ENCODE data around the gene APOL5. TPM values are rescaled to one million over a fixed set of nuclear protein-coding genes. Genes with fewer than 3 reads are reported as not detected.
"Not testable (repeated sequence)": the region's sequence is repeated elsewhere in the genome, so short reads cannot be mapped to it uniquely, and the experiment has no call there.

Gene APOL5
- total RNA-seq, 1 experiment from 2014 or later = not detected

DNA sequence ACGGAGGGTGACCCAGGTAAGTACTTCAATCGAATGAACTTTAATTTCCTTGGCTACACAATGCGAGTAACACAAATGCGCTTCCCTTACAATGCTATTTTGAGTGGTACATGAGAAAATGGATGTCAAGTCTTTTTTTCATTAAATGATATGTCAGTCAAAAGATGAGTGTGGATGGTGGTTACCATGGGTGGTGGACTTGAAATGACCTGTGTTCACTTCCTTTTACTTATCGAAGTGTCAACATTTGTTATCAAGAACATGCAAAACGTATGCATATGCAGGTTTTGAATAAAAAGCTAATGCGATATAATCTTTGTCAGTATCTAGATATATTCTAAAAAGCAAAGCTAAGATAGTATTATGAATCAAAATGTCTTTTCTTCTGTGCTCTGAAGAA, 8.8 kb upstream of the APOL5 start:
- DNase-seq (ENCODE audit: low spot score) = no peak

DNA sequence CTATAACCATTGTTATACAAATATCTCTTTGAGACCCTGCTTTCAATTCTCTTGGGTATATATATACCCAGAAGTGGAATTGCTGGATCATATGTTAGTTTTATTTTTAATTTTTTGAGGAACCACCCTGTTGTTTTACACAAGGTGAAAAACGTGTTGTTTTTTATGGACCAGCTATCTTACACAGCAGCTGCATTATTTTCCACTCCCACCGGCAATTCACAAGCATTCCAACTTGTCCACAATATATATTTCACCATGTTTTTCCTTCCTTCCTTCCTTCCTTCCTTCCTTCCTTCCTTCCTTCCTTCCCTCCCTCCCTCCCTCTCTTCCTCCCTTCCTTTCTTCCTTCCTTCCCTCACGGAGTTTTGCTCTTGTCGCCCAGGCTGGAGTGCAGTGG, 6.3 kb upstream of the APOL5 start:
- no peak for DNase-seq (ENCODE audit: low spot score)

DNA sequence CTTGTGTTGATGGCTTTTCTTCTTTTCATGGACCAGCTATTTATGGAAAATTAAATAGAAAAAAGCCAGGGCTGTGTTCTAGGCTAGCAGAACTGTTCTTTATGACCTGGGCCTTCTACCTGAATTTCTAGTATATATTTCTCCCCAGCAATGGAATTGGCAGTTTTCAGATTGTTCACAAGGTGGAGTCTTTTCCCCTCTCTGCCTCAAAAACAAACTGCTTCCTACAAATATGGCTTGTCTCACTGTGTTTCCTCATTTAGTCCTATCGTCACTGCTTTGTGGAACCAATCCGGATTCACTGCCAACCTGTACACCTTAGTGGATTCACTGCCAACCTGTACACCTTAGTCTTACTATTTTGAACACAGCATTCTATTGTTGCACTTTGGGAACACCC, 5.0 kb upstream of the APOL5 start:
- no peak for DNase-seq (ENCODE audit: low spot score)

DNA sequence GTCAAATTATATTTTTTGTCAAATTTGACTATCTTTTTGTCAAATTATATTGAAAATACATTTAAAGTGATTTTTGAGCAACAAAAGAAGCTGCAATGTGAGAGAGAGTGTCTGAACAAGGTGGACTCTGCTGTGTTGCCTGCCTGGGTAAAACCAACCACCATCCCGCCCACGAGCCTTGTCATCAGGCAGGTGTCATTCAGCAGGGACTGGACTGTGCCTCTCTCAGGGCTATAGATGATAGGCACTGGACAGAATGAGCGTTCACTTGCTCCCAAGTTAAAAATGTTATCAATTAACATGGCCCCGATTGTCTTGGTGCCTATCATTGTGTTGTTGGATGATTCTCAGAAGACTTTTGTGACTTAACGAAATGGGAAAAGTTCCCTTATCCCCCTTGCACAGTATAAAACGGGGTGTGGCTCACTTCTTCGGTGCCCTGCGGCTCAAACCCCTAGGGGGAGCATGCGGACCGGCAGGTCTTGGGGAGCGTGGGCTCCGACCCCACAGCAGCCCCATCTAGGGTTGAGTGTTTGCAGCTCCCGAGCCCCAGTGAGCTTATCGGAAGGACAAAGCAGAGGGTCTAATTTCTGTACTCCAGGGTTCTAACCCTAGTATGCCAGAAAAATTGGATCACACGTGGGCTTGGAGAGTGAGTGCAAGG, 1.7 kb downstream of the APOL5 start:
- DNase-seq (ENCODE audit: low spot score) = no peak

DNA sequence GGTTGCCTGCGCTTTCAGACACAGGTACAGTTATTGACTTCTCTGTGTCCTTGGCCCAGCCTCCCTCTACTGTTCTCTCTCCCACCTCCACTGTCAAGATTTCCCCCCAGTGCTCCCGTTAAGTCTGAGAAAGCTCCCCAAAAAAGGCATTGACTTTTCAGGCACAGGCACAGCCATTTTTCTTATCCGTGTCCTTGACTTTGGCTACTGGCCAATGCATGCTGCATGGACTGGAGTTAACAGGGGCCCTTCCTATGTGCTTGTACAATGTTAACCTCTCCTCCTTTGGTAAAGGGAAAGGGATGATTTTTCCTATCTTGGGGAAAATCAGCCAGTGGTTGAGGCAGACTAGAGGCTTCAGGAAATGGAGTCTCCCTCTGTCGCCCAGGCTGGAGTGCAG, 4.3 kb downstream of the APOL5 start:
- no peak for DNase-seq (ENCODE audit: low spot score)

DNA sequence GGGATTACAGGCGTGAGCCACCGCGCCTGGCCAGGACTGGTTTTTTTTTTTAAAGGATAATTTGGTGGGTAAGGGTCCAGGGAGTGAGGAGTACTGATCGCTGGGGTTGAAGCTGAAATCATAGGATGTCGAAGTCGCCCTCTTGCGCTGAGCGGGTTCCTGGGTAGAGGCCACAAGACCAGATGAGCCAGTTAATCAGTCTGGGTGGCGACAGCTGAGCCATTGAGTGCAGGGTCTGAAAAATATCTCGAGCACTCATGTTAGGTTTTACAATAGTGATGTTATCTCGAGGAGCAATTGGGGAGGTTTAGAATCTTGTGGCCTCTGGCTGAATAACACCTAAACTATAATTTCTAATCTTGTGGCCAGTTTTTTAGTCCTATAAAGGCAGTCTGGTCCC, 7.8 kb downstream of the APOL5 start:
- no peak for DNase-seq (ENCODE audit: low spot score)

DNA sequence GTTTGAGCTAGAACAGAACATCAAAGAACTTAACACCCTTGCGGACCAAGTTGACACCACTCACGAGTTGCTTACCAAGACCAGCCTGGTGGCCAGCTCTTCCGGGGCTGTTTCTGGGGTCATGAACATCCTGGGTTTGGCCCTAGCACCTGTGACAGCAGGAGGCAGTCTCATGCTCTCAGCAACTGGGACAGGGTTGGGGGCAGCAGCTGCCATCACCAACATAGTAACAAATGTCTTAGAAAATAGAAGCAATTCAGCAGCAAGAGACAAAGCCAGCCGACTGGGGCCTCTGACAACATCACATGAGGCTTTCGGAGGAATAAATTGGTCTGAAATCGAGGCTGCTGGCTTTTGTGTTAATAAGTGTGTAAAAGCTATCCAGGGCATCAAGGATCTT, 8.7 kb downstream of the APOL5 start:
- no peak for DNase-seq (ENCODE audit: low spot score)

DNA sequence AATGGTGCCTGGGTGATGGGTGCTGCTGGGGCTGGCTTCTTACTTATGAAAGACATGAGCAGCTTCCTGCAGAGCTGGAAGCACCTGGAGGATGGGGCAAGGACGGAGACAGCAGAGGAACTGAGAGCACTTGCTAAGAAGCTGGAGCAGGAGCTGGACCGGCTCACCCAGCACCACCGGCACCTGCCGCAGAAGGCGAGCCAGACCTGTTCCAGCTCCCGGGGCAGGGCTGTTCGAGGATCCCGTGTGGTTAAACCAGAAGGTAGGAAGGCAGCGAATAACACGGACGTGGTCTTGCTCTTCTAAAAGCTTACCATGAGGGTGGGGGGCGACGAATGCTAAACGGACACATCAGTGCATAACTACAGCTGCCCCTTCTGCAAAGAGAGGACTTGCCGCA, 9.3 kb downstream of the APOL5 start:
- no peak for DNase-seq (ENCODE audit: low spot score)

DNA sequence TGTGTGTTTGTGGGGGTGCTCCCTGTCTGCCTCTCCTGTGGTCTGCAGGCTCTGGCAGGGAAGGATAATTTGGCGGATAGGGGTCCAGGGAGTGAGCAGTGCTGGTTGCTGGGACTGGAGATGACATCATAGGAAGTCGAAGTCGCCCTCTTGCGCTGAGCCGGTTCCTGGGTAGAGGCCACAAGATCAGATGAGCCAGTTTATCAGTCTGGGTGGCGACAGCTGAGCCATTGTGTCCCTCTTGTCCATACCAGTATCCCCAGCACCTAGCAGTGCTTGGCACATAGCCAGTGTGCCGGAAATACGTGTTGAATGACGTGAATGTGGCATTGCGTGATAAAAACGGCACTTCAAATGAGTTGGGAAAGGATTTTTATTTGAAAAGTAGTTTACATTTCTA, 9.8 kb downstream of the APOL5 start:
- no peak for DNase-seq (ENCODE audit: low spot score)

DNA sequence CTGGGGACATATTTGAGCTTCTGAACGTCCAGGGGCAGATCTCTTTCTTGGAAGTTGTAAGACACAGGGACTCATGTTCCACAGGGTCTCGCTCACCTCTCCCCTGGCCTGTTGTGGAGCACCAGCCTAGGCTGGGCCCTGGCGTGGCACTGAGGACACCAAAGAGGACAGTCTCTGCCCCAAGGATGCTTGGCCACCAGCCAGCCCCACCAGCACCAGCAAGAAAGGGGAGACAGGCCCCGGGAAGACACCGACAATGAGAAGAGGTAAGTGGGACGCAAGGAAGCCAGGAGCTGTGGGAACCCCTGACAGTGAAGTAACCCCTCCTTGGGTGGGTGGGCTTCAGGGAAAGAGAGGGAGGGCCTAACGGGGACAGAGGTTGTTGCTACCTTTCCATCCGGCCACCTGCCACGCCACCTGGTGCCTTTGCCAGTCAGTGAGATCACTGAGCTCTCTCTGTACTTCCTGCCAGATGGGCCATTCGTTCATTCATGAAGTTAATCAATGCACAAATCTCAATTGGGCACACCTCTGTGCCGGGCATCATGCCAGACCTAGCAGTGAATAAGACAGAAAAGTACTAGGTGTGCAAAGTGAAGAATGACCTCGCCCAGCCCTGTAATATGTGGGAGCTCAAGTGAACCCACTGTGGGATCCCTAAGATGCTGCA, 11.1 kb downstream of the APOL5 start:
- DNase-seq (ENCODE audit: low spot score) = no peak

DNA sequence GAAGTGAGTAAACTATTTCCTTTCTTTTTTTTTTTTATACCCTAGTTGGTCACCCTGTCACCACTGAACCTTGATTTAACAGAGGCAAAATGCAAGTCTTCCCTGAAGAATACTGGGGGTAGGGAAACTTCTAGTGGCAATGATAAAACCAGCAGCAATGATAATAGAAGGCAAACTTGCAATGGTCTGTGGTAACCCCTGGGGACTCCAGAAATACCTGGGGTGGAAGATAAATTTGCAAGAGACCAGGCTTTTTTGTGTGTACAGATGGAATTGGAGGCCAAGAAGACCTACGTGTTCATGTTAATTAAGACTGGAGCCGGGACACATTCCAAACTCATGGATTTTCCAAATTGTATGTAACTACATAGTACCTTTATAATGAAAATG, 11.6 kb downstream of the APOL5 start:
- DNase-seq (ENCODE audit: low spot score) = no peak

DNA sequence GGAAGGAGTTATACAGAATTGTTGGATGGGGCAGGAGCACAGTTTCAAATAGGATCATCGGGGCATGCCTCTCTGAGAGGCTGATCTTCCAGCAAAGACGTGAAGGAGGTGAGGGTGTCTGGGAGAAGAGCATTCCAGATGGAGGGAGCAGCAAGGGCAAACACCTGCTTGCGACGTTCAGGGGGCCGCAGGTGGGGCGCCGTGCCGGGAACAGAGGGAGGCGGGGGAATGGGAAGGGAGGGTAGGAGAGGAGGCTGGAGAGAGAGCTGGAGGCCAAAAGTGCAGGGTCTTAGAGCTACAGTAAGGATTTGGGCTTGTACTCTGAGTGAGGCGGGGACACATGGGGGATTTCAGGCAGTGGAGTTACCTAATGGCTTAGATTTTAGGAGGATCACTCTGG, 13.6 kb downstream of the APOL5 start:
- DNase-seq (ENCODE audit: low spot score) = no peak

DNA sequence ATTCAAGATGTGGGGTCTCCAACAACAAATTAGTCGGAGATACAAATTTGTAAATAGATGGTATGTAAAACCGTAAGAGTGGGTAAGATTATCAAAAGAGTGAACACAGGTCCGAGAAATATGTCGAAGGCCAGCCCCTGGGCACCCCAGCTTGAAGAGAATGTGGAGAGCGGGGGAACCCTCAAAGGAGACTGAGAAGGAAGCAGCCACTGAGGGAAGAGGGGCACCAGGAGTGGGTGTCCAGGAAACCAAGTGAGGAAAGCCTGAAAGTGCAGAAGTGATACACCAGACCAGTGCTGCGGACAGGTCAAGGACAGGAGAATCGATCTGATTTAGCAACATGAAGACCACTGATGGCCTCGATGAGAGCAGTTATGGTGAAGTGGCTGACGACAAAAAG, 14.4 kb downstream of the APOL5 start:
- no peak for DNase-seq (ENCODE audit: low spot score)

DNA sequence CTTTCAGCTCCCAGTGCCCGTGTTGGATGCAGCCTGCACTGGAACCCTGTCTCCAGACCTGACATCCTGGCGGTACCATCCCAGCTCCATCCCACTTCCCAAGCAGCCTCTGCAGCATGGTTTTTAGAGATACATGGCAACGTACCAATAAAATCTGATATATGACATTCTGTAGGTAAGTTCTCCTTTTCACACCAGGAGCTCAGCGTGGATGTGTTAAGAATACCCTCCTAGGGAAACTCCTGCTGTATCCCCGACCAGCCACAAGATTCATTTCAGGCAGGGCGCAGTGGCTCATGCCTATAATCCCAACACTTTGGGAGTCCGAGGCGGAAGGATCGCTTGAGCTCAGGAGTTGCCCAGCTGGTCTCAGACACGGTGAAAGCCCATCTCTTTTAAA, 15.4 kb downstream of the APOL5 start:
- no peak for DNase-seq (ENCODE audit: low spot score)

DNA sequence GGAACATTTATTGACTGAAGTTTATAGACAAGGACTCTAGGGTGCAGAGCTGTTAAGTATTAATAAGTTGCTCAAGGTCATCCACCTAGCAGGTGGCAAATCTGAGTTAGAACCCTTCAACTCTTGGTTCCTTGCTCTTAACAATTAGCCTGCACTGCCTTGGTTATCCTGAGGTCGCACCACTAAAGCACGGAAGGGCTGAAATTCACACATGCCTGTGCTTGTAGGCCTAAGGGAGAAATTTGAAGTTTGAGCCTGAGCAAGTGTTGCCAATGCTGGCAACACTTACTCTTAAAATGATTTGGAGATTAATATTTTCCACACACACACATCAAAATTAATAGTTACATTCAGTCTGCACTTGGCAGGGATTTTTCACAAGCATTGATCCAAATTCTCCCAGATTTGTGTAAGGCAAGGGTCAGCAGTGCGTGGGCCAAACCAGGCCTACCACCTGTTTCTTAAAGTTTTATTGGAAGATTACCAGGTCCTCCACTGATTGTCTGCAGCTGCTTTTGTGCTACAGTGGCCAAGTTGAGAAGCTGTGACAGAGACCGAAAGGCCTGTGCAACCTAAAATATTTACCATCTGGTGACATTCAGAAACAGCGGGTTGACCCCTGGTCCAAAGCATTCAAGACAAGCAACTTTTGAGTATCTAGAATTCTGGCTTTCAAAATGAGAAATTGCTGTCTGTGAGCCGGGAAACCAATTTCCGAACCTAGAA, 16.3 kb downstream of the APOL5 start:
- DNase-seq (ENCODE audit: low spot score) = no peak

DNA sequence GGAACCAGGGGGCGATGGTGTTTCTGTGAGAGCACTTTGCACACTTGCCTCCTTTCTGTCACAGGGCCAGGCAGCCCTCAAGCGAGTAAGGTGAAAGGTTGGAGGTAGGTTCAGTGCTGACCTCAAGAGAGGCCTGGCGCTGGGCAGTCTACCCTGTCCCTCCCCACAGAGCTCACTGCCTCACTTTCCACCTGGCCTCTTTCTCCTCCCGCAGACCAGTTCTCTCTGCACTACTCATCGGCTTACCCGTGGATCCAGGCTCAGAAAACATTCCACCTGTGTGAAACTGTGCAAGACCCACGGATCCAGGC, 16.8 kb downstream of the APOL5 start:
- no peak for DNase-seq (ENCODE audit: low spot score)

DNA sequence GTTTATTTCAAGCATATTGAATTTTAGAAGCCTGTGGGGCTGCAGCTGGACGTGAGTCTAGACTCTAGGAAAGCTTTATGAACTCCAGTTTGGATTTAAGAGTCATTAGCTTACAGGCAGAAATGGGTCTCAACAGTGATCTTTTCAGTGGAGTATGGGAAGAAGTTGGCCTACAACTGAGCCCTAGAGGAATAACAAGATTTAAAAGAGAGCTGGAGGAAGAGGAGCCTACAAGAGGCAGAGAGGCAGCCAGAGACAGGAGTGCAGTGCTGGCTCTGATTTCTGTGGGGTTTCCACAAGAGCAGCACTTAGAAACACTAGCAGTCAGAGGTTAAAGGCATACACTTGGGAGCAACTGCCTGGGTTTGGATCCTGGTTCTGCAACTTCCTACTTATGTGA, 17.9 kb downstream of the APOL5 start:
- no peak for DNase-seq (ENCODE audit: low spot score)

DNA sequence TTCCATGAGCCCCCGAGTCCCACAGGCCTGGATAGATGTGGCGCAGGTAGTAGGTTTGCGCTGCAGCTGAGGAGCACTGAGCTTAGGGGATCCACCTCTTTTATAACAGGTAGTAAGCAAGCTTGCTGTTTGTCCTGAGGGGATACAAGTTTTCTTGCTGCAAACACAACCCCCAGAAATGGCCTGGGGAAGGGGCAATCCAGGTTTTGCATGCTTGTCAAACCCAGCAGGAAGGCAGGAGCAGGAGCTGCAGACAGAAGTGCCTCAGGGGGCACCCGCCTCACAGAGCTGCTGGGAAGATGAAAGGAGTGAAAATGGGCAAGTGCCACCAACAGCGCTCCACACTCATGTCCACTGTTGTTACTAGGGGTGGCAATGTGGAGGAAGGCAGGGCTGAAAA, 18.5 kb downstream of the APOL5 start:
- no peak for DNase-seq (ENCODE audit: low spot score)

DNA sequence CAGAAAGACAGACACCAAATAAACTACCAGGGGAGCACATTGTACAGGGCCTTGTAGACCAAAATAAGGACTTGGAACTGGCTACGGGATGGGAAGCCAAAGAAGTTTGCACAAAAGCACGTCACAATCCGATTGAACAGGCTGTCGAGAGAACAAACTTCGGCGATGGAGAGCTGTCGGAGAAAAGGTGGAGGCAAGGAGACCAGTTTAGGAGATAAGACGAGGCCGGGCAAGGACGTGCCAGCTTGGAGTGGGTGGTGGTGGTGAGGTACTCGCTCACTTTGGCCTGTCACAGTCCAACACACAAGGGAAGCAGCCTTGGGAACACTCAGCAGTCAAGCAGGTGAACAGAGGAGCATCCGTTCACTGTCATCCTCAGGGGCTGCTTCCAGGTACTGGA, 19.0 kb downstream of the APOL5 start:
- DNase-seq (ENCODE audit: low spot score) = no peak

DNA sequence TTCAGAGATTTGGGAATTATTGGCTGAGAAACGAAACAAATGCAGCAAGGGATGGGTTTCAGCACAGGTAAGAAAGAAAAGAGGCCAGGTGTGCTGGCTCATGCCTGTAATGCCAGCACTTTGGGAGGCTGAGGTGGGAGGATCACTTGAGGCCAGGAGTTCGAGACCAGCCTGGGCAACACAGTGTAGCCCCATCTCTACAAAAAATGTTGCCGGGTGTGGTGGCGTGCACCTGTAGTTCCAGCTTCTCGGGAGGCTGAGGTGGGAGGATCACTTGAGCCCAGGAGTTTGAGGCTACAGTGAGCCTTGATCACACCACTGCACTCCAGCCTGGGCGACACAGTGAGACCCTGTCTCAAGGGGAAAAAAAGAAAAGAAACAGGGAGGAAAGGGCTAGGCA, 20.2 kb downstream of the APOL5 start:
- DNase-seq (ENCODE audit: low spot score) = not testable (repeated sequence)

DNA sequence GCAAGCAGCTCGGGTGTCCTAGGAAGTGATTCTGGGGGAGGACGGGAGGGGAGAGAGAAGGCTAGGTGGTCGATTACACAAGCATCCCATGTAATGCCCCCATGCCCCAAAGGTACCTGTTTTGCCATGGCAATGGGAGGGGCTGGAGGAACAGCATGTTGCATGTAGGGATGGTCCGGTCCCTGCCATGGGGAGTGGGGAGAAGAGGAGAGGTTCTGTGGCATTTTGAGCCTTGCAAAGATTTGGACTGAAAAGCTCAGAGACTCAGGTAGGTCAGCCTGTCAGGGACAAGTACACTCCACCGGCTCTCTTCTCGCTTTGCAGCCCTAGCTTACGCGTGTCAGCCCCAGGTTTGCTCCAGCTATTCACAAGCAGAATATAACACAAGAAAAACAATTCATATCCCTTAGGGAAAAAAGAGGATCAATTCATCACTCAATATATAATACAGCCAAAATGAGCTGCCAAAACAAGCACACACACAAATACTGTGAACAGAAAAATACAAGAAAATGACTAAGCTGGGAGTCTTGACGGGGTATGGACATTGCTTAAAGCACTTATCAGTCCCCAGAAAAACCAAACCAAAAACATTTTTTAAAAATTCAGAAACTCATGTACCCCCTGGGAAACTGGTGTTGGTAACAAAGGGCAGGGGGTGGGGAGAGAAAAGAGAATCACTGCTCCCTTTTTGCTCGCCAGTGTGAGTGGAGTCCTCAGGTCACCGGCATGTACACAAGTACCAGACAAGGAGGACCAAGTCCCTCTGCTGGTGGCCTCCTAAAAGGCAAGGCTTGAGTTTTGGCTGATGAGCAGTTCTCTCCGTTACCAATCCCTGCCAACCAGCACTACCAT, 21.6 kb downstream of the APOL5 start:
- DNase-seq (ENCODE audit: low spot score) = no peak

DNA sequence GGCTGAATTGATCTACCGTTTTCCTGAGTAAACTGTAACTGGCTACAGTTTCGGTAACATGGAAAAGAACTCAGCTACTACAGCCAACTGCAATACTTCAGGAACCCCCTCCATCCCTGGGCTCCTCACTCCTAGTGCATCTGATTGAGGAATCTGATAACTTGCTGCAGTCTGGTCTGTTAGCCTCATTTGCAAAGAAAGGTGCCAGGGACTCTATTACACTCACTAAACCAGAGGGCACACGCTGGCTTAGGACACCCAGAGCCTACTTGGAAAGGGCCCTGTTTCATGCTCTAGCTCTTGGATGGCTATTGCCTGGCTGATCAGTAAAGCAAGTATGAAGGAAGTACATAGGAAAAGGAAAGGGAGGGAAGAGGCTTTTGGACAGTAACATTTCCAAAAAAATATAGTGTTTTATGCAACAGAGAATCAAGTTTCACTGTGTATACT, 22.3 kb downstream of the APOL5 start:
- no peak for DNase-seq (ENCODE audit: low spot score)

DNA sequence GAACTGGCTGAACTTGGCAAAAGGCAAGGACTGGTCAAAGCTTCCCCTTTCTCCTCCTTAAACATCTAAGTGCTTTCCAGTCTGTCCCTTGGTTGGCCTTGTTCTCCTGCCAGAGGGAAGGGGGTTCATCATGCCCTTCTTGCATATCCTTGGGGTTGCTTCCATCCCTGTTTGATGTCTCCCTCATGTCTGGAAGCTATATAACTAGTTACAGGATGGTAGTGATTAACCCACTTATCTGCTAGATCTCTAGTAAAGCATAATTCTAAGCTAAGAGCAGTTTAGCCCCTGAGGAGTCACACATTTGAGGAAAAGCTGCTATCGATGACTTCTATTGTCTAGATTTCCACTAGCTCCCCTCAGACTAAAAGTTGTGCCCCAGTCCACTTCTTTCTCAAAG, 22.9 kb downstream of the APOL5 start:
- no peak for DNase-seq (ENCODE audit: low spot score)

Data from H4 (cell line).